ENCODE data around the gene THTPA. TPM values are rescaled to one million over a fixed set of nuclear protein-coding genes. Genes with fewer than 3 reads are reported as not detected.
A peak's percentile ranks its signal among the peaks of the same experiment; 100 is the strongest.

THTPA gene
- total and polyA plus RNA-seq, 2 of the 4 experiments (the other 2 are of a cell fraction): 5.0 to 9.2 TPM

DNA sequence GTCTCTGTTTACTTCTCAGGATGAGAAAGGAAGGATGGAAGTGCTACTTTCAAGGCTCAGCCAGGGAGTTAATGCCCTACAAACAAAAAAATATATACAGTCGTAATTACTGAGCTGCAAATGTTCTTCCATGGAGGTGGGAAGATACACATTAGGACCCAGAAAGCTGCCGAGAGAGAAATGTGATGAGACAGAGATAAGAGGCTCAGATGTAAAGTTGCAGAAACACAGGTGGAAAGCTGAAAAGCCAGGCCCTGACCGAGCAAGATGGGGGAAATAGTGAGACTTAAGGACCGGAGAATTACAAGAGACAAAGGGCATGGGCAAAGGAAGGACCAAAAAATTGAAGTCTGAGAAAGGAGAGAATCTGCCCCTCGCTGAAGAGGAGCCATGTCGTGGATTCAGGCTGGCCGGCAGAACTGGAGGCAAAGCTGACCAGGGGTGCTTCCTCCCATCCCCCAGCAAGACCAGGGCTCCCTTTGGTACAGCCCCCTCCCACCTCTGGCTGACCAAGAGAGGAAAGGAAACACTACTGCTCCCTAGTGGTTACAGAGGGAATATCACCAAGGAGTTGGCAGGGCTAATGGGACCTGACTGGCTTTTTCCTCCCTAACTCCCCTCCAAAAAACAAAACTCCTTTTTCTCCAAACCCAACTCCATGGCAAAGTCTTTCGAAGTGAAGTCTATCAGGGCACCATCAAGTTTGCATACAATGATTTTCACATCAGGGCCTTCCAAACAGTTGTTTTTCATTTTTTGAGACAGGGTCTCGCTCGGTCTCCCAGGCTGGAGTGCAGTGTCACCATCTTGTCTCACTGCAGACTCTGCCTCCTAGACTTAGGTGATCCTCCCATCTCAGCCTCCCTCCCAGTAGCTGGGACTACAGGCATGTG is 16.6 kb upstream of the THTPA start:
- no peak overlapping the region for H3K18ac ChIP-seq (ENCODE audit: low read depth, low read length)
- H4K20me1 ChIP-seq (ENCODE audit: insufficient read depth, low read length): no peaks in the 10 kb centered on the region; the same call in 1 of the 2 replicates
- no peak overlapping the region for H2BK120ac ChIP-seq (ENCODE audit: low read depth, low read length)
- dilution Hi-C loops (cut with HindIII; ENCODE audit: low sequenced_read_pairs, unreplicated experiment): no loop called here
- H3K27me3 ChIP-seq (ENCODE audit: control insufficient read depth, insufficient read depth, low read length): no peaks in the 10 kb centered on the region
- BruUV-seq (replicated peaks): no TSS peak
- no peak overlapping the region for H2AK5ac ChIP-seq (ENCODE audit: low read depth, low read length)
- no peaks in the 10 kb centered on the region for H3K79me1 ChIP-seq (ENCODE audit: low read depth in 1 of 2, low read length in 2 of 2)
- H4K8ac ChIP-seq (ENCODE audit: low read depth in 2 of 2, low read length in 2 of 2): no peak overlapping the region; a peak in 1 of 4 replicates
- 50% methylated on average over 6 of the region's 10 CpGs; no CpG with 5 or more reads in 1 of the 2 experiments for WGBS, 2 experiments (ENCODE audit: extremely low coverage in 2 of 2, insufficient read length in 1 of 2)
- no peak overlapping the region for H3K4ac ChIP-seq (ENCODE audit: low read depth, low read length)
- no peaks in the 10 kb centered on the region for H3K36me3 ChIP-seq (ENCODE audit: control insufficient read depth, insufficient read depth, low read length)
- H2BK5ac ChIP-seq (ENCODE audit: low read depth, low read length, poor library complexity, severe bottlenecking): no peak overlapping the region
- no peak overlapping the region for H3K23ac ChIP-seq (ENCODE audit: low read depth, low read length)
- in situ Hi-C loops (cut with MboI; ENCODE audit: low sequenced_read_pairs): no loop called here
- H2BK20ac ChIP-seq (ENCODE audit: low read depth, low read length): no peak overlapping the region
- peak; percentile 34 for TF ChIP-seq RAD21 (IDR thresholded peaks at IDR 0.05; ENCODE audit: low read length)
- peak; percentile 57 for TF ChIP-seq CTCF (conservative IDR thresholded peaks at IDR 0.05; ENCODE audit: low read depth, low read length)
- TF ChIP-seq MAFK (IDR thresholded peaks at IDR 0.05; ENCODE audit: low read depth, low read length): no peak
- peak; percentile 51; the same call in 1 of the 2 replicates for TF ChIP-seq MAZ (IDR thresholded peaks at IDR 0.05; ENCODE audit: borderline replicate concordance, low read depth, low read length)
- H3K4me2 ChIP-seq (ENCODE audit: low read depth, low read length): no peak overlapping the region
- no peaks in the 10 kb centered on the region for H3K9me3 ChIP-seq (ENCODE audit: control insufficient read depth, insufficient read depth, low read length)
- H3K14ac ChIP-seq (replicated peaks; ENCODE audit: low read depth, low read length): no peak overlapping the region
- ATAC-seq (ENCODE audit: low read depth) (peak; percentile 83), DNase-seq (peak; percentile 28)
- no peak overlapping the region for H3K4me3 ChIP-seq (ENCODE audit: insufficient read depth, low read depth, low read length)
- no peak overlapping the region for H3K56ac ChIP-seq (ENCODE audit: extremely low read depth, insufficient read depth, low read length)
- no peak overlapping the region for H2AK9ac ChIP-seq (replicated peaks; ENCODE audit: low read depth, low read length, poor library complexity)
- H4K91ac ChIP-seq (ENCODE audit: insufficient read depth, low read depth, low read length): no peak overlapping the region
- no peak overlapping the region for H2BK15ac ChIP-seq (ENCODE audit: low read depth, low read length)
- POLR2A ChIA-PET (ENCODE audit: unreplicated experiment): no interaction called here
- no peak overlapping the region for H3K9ac ChIP-seq (ENCODE audit: low read depth, low read length)
- no peaks in the 10 kb centered on the region for H3K9me1 ChIP-seq (ENCODE audit: insufficient read depth, low read length)
- H3K27ac ChIP-seq (ENCODE audit: insufficient read depth, low read length): no peak overlapping the region
- peaks cover 6% of the 10 kb centered on the region for H3K4me1 ChIP-seq (ENCODE audit: control insufficient read depth, insufficient read depth, low read length)
- no peak overlapping the region for H4K5ac ChIP-seq (ENCODE audit: low read depth, low read length)
- CTCF ChIA-PET: no interaction called here
- peak overlapping the region; percentile 24 for H2AFZ ChIP-seq (replicated peaks; ENCODE audit: low read length, poor library complexity)
- intact Hi-C loops (cut with micrococcal nuclease): no loop called here

All from IMR-90 (cell line).